Pancreas (tissue), 10 donors: Measurements from ENCODE around the gene NR5A2. TPM values are rescaled to one million over a fixed set of nuclear protein-coding genes. Genes with fewer than 3 reads are reported as not detected.

Experiments
- ATAC-seq, 4 donors: fragments of 200-7000 bp; cut with Tn5 transposase; one replicate each; pipeline versions ENCODE4 v1.8.0 to v1.9.1; 2020; ENCODE audit warnings: mild to moderate bottlenecking in 4 of 4, moderate library complexity in 4 of 4
- DNase-seq, 6 donors: peaks; one replicate each; pipeline ENCODE4 v3.0.0-alpha.2; 2020
- FAIRE-seq: peaks from 2 replicates; lab custom pipeline; 2012; peaks lifted over from hg19 to GRCh38; lab: Jason Lieb, UNC
- H3K27ac ChIP-seq, 4 donors: fragments of 200-600 bp; sonication (generic); 1 replicate in 3 of 4; 2 replicates in 1 of 4; pipeline versions ENCODE4 v1.5.0 to v1.8.0; 2020
- H3K27me3 ChIP-seq, 4 donors: fragments of 200-600 bp; one replicate each; pipeline ENCODE4 v1.8.0; 2021
- H3K36me3 ChIP-seq, 3 donors: fragments of 200-600 bp; sonication (generic) in 1 of 3; one replicate each; pipeline versions ENCODE4 v1.5.0 to v1.8.0; 2020 to 2021
- H3K4me1 ChIP-seq, 3 donors: fragments of 200-600 bp; one replicate each; pipeline ENCODE4 v1.8.0; 2021
- H3K4me3 ChIP-seq, 4 donors: fragments of 200-600 bp; sonication (generic) in 2 of 4; one replicate each; pipeline versions ENCODE4 v1.5.0 to v1.8.0; 2020 to 2021
- H3K9me3 ChIP-seq, 4 donors: fragments of 200-600 bp; one replicate each; pipeline ENCODE4 v1.8.0; 2021
- WGBS, 2 donors: extraction: QIAGEN DNeasy Blood & Tissue Kit; methylation state at CpG; one replicate each; pipeline ENCODE4 v1.1.7; 2013; 5-methylcytosine and 5-hydroxymethylcytosine counted together
- intact Hi-C, 3 donors: fragments of 100-400 bp; cut with DNase I; formaldehyde crosslinking; loops; one replicate each; pipeline versions ENCODE4 v1.11.1 to v1.14.2; 2022
- polyA plus RNA-seq, 2 donors: library from polyadenylated mRNA; stranded (reverse); fragments of 200-250 nt; gene quantifications; one replicate each; pipeline ENCODE4 v1.2.3, GENCODE V29; 2013
- total RNA-seq, 6 donors: library from RNA; stranded (reverse); fragmentation: NEBNext Ultra II Directional in 4 of 6; extraction: Animal tissue kit (Norgen Biotek cat#: 25700) in 4 of 6; gene quantifications; one replicate each; pipeline versions ENCODE4 v1.2.1 to v1.2.4, GENCODE V29; 2021 to 2023
- TF ChIP-seq, protein P1 (sequence below), 4 donors: fragments of 200-600 bp; sonication (generic) in 3 of 4; IDR thresholded peaks; one replicate each; pipeline versions ENCODE4 v1.5.0 to v1.8.0; 2021; ENCODE audit warnings: antibody characterized with exemption in 4 of 4
- donor health status: healthy with polysubstance abuse.
- donor health status: DM: no; HTN: no; CAD: no; lungs with moderate emphysema.
- donor health status: DM: no; HTN: no; CAD: no.
- donor health status: control.
- donor health status: control.
- donor health status: Bipolar disorder and iron deficiency.
- donor health status: DM: yes; HTN: yes; CAD: no.
- donor health status: DM: no; HTN: no; CAD: no.
- donor health status: DM: no; HTN: no; CAD: no.
- donor health status: DM: yes; HTN: yes; CAD: no.

Gene NR5A2
- total and polyA plus RNA-seq, 8 donors, result 28.3 to 114 (median 82.5) TPM

DNA sequence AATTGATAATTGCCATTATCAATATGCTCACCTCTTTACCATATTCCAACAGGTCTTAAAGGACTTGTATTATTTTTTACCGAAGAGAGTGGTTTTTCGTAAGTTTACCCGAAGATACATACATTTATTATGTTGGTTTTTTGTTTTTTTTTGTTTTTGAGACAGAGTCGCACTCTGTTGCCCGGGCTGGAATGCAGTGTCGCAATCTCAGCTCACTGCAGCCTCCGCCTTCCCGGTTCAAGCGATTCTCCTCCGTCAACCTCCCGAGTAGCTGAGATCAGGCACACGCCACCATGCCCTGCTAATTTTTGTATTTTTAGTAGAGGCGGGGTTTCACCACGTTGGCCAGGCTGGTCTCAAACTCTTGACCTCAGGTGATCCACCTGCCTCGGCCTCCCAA lies 30.8 kb downstream of the NR5A2 start:
- no peak for FAIRE-seq
- Histone ChIP-seq H3K36me3 (peaks cover 0 to 41% (median 15%) of the 10 kb centered on the region in 3 donors), H3K27ac (no peak overlapping the region), H3K4me3 (no peak overlapping the region), H3K4me1 (peaks cover 6 to 21% (median 9%) of the 10 kb centered on the region in 3 donors), H3K27me3 (no peaks in the 10 kb centered on the region), H3K9me3 (no peaks in the 10 kb centered on the region)
- 72 to 74% methylated on average over 15 of the region's 15 CpGs for WGBS, 2 donors
- DNase-seq, result no peak
- intact Hi-C loops, result no loop called here
- no peak for ATAC-seq
- TF ChIP-seq, protein P1, sequence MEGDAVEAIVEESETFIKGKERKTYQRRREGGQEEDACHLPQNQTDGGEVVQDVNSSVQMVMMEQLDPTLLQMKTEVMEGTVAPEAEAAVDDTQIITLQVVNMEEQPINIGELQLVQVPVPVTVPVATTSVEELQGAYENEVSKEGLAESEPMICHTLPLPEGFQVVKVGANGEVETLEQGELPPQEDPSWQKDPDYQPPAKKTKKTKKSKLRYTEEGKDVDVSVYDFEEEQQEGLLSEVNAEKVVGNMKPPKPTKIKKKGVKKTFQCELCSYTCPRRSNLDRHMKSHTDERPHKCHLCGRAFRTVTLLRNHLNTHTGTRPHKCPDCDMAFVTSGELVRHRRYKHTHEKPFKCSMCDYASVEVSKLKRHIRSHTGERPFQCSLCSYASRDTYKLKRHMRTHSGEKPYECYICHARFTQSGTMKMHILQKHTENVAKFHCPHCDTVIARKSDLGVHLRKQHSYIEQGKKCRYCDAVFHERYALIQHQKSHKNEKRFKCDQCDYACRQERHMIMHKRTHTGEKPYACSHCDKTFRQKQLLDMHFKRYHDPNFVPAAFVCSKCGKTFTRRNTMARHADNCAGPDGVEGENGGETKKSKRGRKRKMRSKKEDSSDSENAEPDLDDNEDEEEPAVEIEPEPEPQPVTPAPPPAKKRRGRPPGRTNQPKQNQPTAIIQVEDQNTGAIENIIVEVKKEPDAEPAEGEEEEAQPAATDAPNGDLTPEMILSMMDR (IDR thresholded peaks at IDR 0.05), result no peak

GRCh38 chr1:200062143-200062542 lies 34.6 kb downstream of the NR5A2 start:
- no peak overlapping the region for H3K4me3 ChIP-seq
- ATAC-seq (peak in 1 of 4 donors; percentile 1), FAIRE-seq (no peak), DNase-seq (no peak)
- intact Hi-C loops, result no loop called here
- H3K9me3 ChIP-seq, result no peaks in the 10 kb centered on the region
- H3K27me3 ChIP-seq, result no peaks in the 10 kb centered on the region
- H3K36me3 ChIP-seq, result peaks cover 0 to 44% (median 15%) of the 10 kb centered on the region in 3 donors
- H3K27ac ChIP-seq, result no peak overlapping the region
- TF ChIP-seq, protein P1 (IDR thresholded peaks at IDR 0.05), result no peak
- peaks cover 3 to 11% (median 9%) of the 10 kb centered on the region in 3 donors for H3K4me1 ChIP-seq
- WGBS, 2 donors, result 47 to 79% methylated on average over 2 of the region's 2 CpGs

DNA sequence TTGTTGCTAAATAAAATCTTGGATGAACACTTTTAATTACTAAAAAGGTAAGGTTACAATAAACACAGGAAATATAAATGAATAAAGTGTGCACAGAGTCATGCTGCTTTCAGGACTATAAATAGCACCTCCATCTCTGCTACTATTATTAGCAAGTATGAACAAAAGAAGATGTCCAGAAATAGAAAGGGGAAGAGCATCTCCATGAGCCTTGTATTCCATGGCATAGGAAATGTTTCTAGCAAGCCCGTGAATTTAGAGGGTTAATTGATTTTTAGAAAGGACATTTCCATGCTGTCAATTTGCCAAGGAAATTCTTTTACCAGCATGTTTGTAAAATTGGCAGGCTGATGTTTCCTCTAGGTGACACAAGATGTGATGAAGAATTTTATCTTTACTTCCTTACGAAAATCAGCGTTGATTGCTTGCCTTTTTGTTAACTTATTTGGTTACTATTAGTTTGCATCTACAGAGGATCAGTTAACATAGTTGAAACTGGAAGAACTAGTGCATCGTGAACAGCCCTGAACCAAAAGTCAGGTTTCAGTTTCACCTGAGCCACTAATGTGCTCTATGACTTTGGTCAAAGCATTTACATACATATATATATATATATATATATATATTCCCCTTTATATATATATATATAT lies 45.3 kb downstream of the NR5A2 start:
- WGBS, 2 donors, result 9% methylated on average over 4 of the region's 4 CpGs
- peak overlapping the region in 2 of 4 donors; percentile 56 to 74 for H3K27ac ChIP-seq
- intact Hi-C loops, result no loop called here

GRCh38 chr1:200073286-200073637 lies 45.8 kb downstream of the NR5A2 start:
- peak overlapping the region in 1 of 4 donors; percentile 74 for H3K27ac ChIP-seq
- ATAC-seq, result no peak
- no peak for DNase-seq
- TF ChIP-seq, protein P1 (IDR thresholded peaks at IDR 0.05), result no peak
- H3K27me3 ChIP-seq, result no peaks in the 10 kb centered on the region
- FAIRE-seq, result no peak
- 96 to 97% methylated on average over 1 of the region's 1 CpG for WGBS, 2 donors
- H3K4me1 ChIP-seq, result peaks cover 40 to 77% (median 64%) of the 10 kb centered on the region in 3 donors
- H3K9me3 ChIP-seq, result no peaks in the 10 kb centered on the region
- no peaks in the 10 kb centered on the region for H3K36me3 ChIP-seq
- no peak overlapping the region for H3K4me3 ChIP-seq
- intact Hi-C loops, result no loop called here

More for the DNA sequence above, 45.3 kb downstream of the NR5A2 start:
- Histone ChIP-seq H3K27me3 (no peaks in the 10 kb centered on the region), H3K4me3 (no peak overlapping the region), H3K4me1 (peaks cover 38 to 73% (median 64%) of the 10 kb centered on the region in 3 donors), H3K36me3 (no peaks in the 10 kb centered on the region), H3K9me3 (no peaks in the 10 kb centered on the region)
- ATAC-seq (no peak), FAIRE-seq (no peak), DNase-seq (no peak)
- TF ChIP-seq, protein P1 (IDR thresholded peaks at IDR 0.05), result no peak

GRCh38 chr1:200075522-200075921 lies 48.0 kb downstream of the NR5A2 start:
- Histone ChIP-seq H3K27me3 (no peaks in the 10 kb centered on the region), H3K4me1 (peaks cover 51 to 81% (median 79%) of the 10 kb centered on the region in 3 donors), H3K36me3 (peaks cover 0 to 2% (median 0%) of the 10 kb centered on the region in 3 donors), H3K27ac (peak overlapping the region in 2 of 4 donors; percentile 74 to 75), H3K9me3 (no peaks in the 10 kb centered on the region), H3K4me3 (peak overlapping the region in 1 of 4 donors; percentile 17)
- no peak for FAIRE-seq
- TF ChIP-seq, protein P1 (IDR thresholded peaks at IDR 0.05), result no peak
- intact Hi-C loops, result no loop called here
- DNase-seq, result no peak
- peak; percentile 6 to 59 (median 35) for ATAC-seq
- WGBS, 2 donors, result 26 to 34% methylated on average over 8 of the region's 8 CpGs
